HCT116 (cell line): ENCODE data around the gene PDK1. TPM values are rescaled to one million over a fixed set of nuclear protein-coding genes. Genes with fewer than 3 reads are reported as not detected.

Source experiments
- ATAC-seq: fragments of 200-7000 bp; cut with Tn5 transposase; 2 replicates; pipeline ENCODE4 v1.9.1; 2020; ENCODE audit warnings: mild to moderate bottlenecking, moderate library complexity
- BruUV-seq: library from RNA; stranded (reverse); fragments of 400-500 nt; replicated peaks from 2 replicates; lab custom pipeline; 2021; lab: Mats Ljungman, UMichigan
- CTCF ChIA-PET: fragments of 300-600 bp; sonication (Branson Sonifier 250); formaldehyde crosslinking; loops from one replicate; lab custom pipeline; 2021; ENCODE audit warnings: antibody characterized with exemption; lab: Charles Lee
- POLR2A ChIA-PET: fragments of 300-600, 350-600 bp; sonication (Branson Sonifier 250); formaldehyde crosslinking; loops from one replicate; lab custom pipeline; 2021; ENCODE audit warnings: antibody characterized with exemption; lab: Charles Lee
- RAD21 ChIA-PET, 2 experiments: fragments of 300-600 bp; sonication (Branson Sonifier 250); formaldehyde crosslinking; loops; one replicate each; lab custom pipeline; 2023; ENCODE audit warnings: low total read pairs in 2 of 2; ENCODE audit not compliant: uncharacterized antibody in 2 of 2, unreplicated experiment in 2 of 2, low non-redundant PET in 1 of 2; lab: Charles Lee
- DNase-seq: peaks from one replicate; pipeline ENCODE4 v3.0.0-alpha.2; 2010; ENCODE audit warnings: low read depth, low spot score
- H2AFZ ChIP-seq: fragments of 200-600 bp; shearing (Covaris generic), sonication (generic); 2 replicates; pipeline ENCODE4 v1.6.1; 2017; ENCODE audit warnings: low read depth, mixed run types, mixed read lengths, antibody characterized with exemption, low read length; ENCODE audit not compliant: poor library complexity, severe bottlenecking
- H3K27ac ChIP-seq: 2 replicates; pipeline ENCODE4 v1.5.1; 2012; ENCODE audit warnings: low read depth, low read length
- H3K27me3 ChIP-seq: fragments of 200-600 bp; sonication (generic); 2 replicates; pipeline ENCODE4 v1.6.1; 2016; ENCODE audit warnings: mixed run types, low read length, mixed read lengths; ENCODE audit not compliant: insufficient read depth
- H3K36me3 ChIP-seq, 2 experiments: fragments of 200-500 bp in 1 of 2; fragments of 200-600 bp in 1 of 2; sonication (Bioruptor generic) in 1 of 2; sonication (generic) in 1 of 2; 2 replicates each; pipeline versions ENCODE4 v1.5.1 to v1.6.1; 2014 to 2016; ENCODE audit warnings: low read length in 2 of 2, inconsistent platforms in 1 of 2, mixed read lengths in 1 of 2, mixed run types in 1 of 2; ENCODE audit not compliant: insufficient read depth in 2 of 2, control insufficient read depth in 1 of 2
- H3K4me1 ChIP-seq, 2 experiments: fragments of 200-600 bp in 1 of 2; sonication (generic) in 1 of 2; 2 replicates each; pipeline versions ENCODE4 v1.5.1 to v1.6.1; 2012 to 2017; ENCODE audit warnings: low read length in 2 of 2, inconsistent platforms in 1 of 2, mild to moderate bottlenecking in 1 of 2, mixed read lengths in 1 of 2, mixed run types in 1 of 2, moderate library complexity in 1 of 2; ENCODE audit not compliant: insufficient read depth in 2 of 2, control insufficient read depth in 1 of 2
- H3K4me2 ChIP-seq: fragments of 200-600 bp; sonication (generic); 2 replicates; pipeline ENCODE4 v1.6.1; 2017; ENCODE audit warnings: mixed run types, low read length, mixed read lengths
- H3K4me3 ChIP-seq, 2 experiments: fragments of 200-600 bp in 1 of 2; sonication (generic) in 1 of 2; replicated peaks in 1 of 2; 2 replicates each; pipeline ENCODE4 v1.5.1; 2011 to 2016; ENCODE audit warnings: low read length in 2 of 2, control low read depth in 1 of 2, low read depth in 1 of 2, mild to moderate bottlenecking in 1 of 2, mixed read lengths in 1 of 2, mixed run types in 1 of 2
- H3K79me2 ChIP-seq: fragments of 200-600 bp; sonication (generic); 2 replicates; pipeline ENCODE4 v1.6.1; 2017; ENCODE audit warnings: mild to moderate bottlenecking, mixed run types, low read length, moderate library complexity, mixed read lengths; ENCODE audit not compliant: insufficient read depth
- H3K9ac ChIP-seq: fragments of 200-600 bp; sonication (generic); 2 replicates; pipeline ENCODE4 v1.6.1; 2016; ENCODE audit warnings: low read length, mixed read lengths
- H3K9me2 ChIP-seq: fragments of 200-600 bp; sonication (generic), shearing (Covaris generic); 2 replicates; pipeline ENCODE4 v1.6.1; 2017; ENCODE audit warnings: mixed run types, mild to moderate bottlenecking, moderate library complexity; ENCODE audit not compliant: insufficient read depth
- H3K9me3 ChIP-seq, 2 experiments: fragments of 200-500 bp in 1 of 2; fragments of 200-600 bp in 1 of 2; sonication (Bioruptor generic) in 1 of 2; sonication (generic) in 1 of 2; 2 replicates each; pipeline ENCODE4 v1.6.1; 2014 to 2017; ENCODE audit warnings: low read length in 2 of 2, mixed read lengths in 2 of 2, inconsistent platforms in 1 of 2, low read depth in 1 of 2, mild to moderate bottlenecking in 1 of 2, mixed run types in 1 of 2, moderate library complexity in 1 of 2; ENCODE audit not compliant: control insufficient read depth in 1 of 2, insufficient read depth in 1 of 2
- H4K20me1 ChIP-seq: fragments of 200-600 bp; sonication (generic), shearing (Covaris generic); 2 replicates; pipeline ENCODE4 v1.6.1; 2017; ENCODE audit warnings: mixed run types, mild to moderate bottlenecking, moderate library complexity; ENCODE audit not compliant: insufficient read depth
- CEBPB ChIP-seq: IDR thresholded peaks from 2 replicates; pipeline ENCODE4 v1.6.1; 2012; ENCODE audit warnings: low read depth
- CTCF ChIP-seq, 3 experiments: fragments of 200-600 bp in 1 of 3; sonication (generic) in 1 of 3; IDR thresholded peaks in 2 of 3; conservative IDR thresholded peaks in 1 of 3; 2 replicates each; pipeline ENCODE4 v1.5.1; 2012 to 2017; ENCODE audit warnings: low read depth in 2 of 3, low read length in 2 of 3, antibody characterized with exemption in 1 of 3, borderline replicate concordance in 1 of 3, control low read depth in 1 of 3, mild to moderate bottlenecking in 1 of 3, mixed read lengths in 1 of 3, mixed run types in 1 of 3, moderate library complexity in 1 of 3; ENCODE audit not compliant: insufficient read depth in 1 of 3
- EGR1 ChIP-seq: IDR thresholded peaks from 2 replicates; pipeline ENCODE4 v1.6.1; 2012; ENCODE audit warnings: low read depth
- ELF1 ChIP-seq: IDR thresholded peaks from 2 replicates; pipeline ENCODE4 v1.6.1; 2012; ENCODE audit warnings: low read depth, borderline replicate concordance
- EZH2 ChIP-seq: fragments of 200-600 bp; sonication (generic); IDR thresholded peaks from 2 replicates; pipeline ENCODE4 v1.6.1; 2017; ENCODE audit warnings: antibody characterized with exemption, mixed run types
- EZH2phosphoT487 ChIP-seq: fragments of 200-600 bp; IDR thresholded peaks from 2 replicates; pipeline ENCODE4 v1.6.1; 2018; ENCODE audit warnings: antibody characterized with exemption, borderline replicate concordance
- FOSL1 ChIP-seq: IDR thresholded peaks from 2 replicates; pipeline ENCODE4 v1.6.1; 2012; ENCODE audit warnings: low read depth
- MAX ChIP-seq: IDR thresholded peaks from 2 replicates; pipeline ENCODE4 v1.6.1; 2012
- POLR2A ChIP-seq: IDR thresholded peaks from 2 replicates; pipeline ENCODE4 v1.7.0; 2011; ENCODE audit warnings: borderline replicate concordance; ENCODE audit not compliant: insufficient read depth, insufficient read length; ENCODE audit errors: extremely low read depth
- POLR2AphosphoS5 ChIP-seq: IDR thresholded peaks from 2 replicates; pipeline ENCODE4 v1.6.1; 2011; ENCODE audit warnings: mild to moderate bottlenecking, low read depth, low read length, moderate library complexity
- RAD21 ChIP-seq: IDR thresholded peaks from 2 replicates; pipeline ENCODE4 v1.6.1; 2012; ENCODE audit warnings: low read depth, mild to moderate bottlenecking
- SIN3A ChIP-seq: IDR thresholded peaks from 2 replicates; pipeline ENCODE4 v1.6.1; 2012; ENCODE audit warnings: low read depth
- TCF7L2 ChIP-seq: IDR thresholded peaks from 2 replicates; pipeline ENCODE4 v1.7.0; 2011; ENCODE audit warnings: borderline replicate concordance, inconsistent platforms; ENCODE audit not compliant: insufficient read depth, insufficient read length; ENCODE audit errors: extremely low read depth
- ZBTB33 ChIP-seq: IDR thresholded peaks from 2 replicates; pipeline ENCODE4 v1.6.1; 2011; ENCODE audit warnings: mild to moderate bottlenecking, low read length, moderate library complexity; ENCODE audit not compliant: insufficient replicate concordance; ENCODE audit errors: extremely low read depth
- ZFX ChIP-seq: fragments of 450-650 bp; IDR thresholded peaks from 2 replicates; pipeline ENCODE4 v1.6.1; 2017
- ZNF274 ChIP-seq: fragments of 200-500 bp; sonication (Bioruptor generic); IDR thresholded peaks from 2 replicates; pipeline ENCODE4 v1.6.1; 2014; ENCODE audit warnings: mild to moderate bottlenecking, low read depth, low read length, inconsistent platforms
- intact Hi-C: fragments of 100-400 bp; cut with micrococcal nuclease; formaldehyde crosslinking; loops from 2 replicates; pipeline ENCODE4 v1.10.0; 2022
- total RNA-seq: library from RNA; stranded (reverse); gene quantifications from one replicate; pipeline ENCODE4 v1.2.1, GENCODE V29; 2021; ENCODE audit not compliant: unreplicated experiment

PDK1 gene
- total RNA-seq, 1 experiment from 2014 or later: 21.3 TPM

DNA sequence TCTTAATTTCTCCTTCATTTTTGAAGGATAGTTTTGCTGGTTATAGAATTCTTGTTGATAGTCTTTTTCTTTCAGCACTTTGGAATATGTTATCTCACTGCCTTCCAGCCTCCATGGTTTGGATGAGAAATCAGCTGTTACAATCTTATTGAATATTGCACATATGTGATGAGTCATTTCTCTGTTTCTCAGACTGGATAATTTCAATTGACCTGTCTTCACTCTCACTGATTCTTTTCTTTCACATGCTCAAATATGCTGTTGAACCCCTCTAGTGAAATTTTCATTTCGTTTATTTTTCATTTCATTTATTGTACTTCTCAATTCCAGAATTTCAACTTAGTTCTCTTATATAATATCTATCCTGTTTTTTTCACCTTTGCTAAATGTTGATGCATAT, 22.2 kb downstream of the PDK1 start:
- no peak for TF ChIP-seq MAX
- no peak for TF ChIP-seq CTCF (IDR thresholded peaks at IDR 0.05 in 2 of 3, conservative IDR thresholded peaks at IDR 0.05 in 1 of 3; ENCODE audit: borderline replicate concordance in 1 of 3, insufficient read depth in 1 of 3, low read depth in 2 of 3, low read length in 2 of 3)
- no peak for TF ChIP-seq ELF1
- TF ChIP-seq SIN3A: no peak
- no peak for TF ChIP-seq POLR2A
- TF ChIP-seq FOSL1: no peak
- no peak for TF ChIP-seq RAD21
- H3K9me2 ChIP-seq: no peaks in the 10 kb centered on the region
- no peak overlapping the region for H2AFZ ChIP-seq
- no peaks in the 10 kb centered on the region for H3K27me3 ChIP-seq
- H3K4me2 ChIP-seq: no peak overlapping the region
- no peak for DNase-seq
- POLR2A ChIA-PET: no interaction called here
- no TSS peak for BruUV-seq
- no peaks in the 10 kb centered on the region for H4K20me1 ChIP-seq
- RAD21 ChIA-PET: no interaction called here
- no peaks in the 10 kb centered on the region for H3K4me1 ChIP-seq
- no peak overlapping the region for H3K4me3 ChIP-seq
- H3K9ac ChIP-seq: no peak overlapping the region
- ATAC-seq: no peak
- peaks cover 13 to 17% of the 10 kb centered on the region in 2 experiments; a peak in 3 of 4 replicates for H3K9me3 ChIP-seq
- no peak overlapping the region for H3K27ac ChIP-seq
- peaks cover 4 to 7% of the 10 kb centered on the region in 2 experiments; a peak in 2 of 4 replicates for H3K36me3 ChIP-seq
- peaks cover 27% of the 10 kb centered on the region for H3K79me2 ChIP-seq
- intact Hi-C loops: no loop called here
- CTCF ChIA-PET: no interaction called here

DNA sequence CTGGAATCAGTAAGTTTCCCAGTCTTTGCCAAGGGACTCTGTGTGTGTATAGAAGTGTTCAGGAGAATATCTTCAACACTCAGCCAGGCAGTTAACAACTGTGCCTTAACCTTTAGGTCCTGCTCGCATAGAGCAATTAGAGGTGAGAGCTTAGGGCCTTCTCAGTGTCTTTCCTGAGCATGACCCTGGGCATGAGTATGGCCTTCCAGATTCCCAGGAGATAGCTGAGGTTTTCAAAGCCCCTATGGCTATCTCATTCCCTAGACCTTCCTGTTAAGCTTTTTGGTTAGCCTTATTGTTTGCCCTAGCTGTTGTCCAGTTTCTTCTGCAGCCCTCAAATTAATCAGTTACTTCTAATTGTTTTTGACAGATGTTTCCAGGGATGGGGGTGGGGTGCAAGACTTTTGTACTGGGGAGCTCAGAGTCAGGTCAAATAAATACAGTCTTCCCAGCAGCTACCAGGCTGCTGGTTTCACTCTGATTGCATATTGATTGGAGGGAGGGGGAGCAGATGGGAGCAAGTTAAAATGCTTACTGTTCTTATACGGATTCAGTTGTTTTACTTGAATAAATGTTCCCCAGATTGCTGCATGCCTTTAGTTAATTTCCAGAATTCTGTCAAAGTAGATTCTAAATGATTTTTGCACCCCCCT, 23.1 kb downstream of the PDK1 start:
- Histone ChIP-seq H3K79me2 (peaks cover 25% of the 10 kb centered on the region), H3K36me3 (peaks cover 2 to 4% of the 10 kb centered on the region in 2 experiments; a peak in 2 of 4 replicates), H3K4me1 (no peaks in the 10 kb centered on the region), H3K9me2 (no peaks in the 10 kb centered on the region), H3K4me3 (no peak overlapping the region), H3K4me2 (no peak overlapping the region), H2AFZ (no peak overlapping the region), H3K27me3 (no peaks in the 10 kb centered on the region), H3K9ac (no peak overlapping the region), H4K20me1 (no peaks in the 10 kb centered on the region), H3K9me3 (peaks cover 13 to 17% of the 10 kb centered on the region in 2 experiments; a peak in 3 of 4 replicates), H3K27ac (no peak overlapping the region)
- ATAC-seq (no peak), DNase-seq (no peak)
- intact Hi-C loops: no loop called here
- CTCF ChIA-PET: no interaction called here
- RAD21 ChIA-PET: no interaction called here
- no TSS peak for BruUV-seq
- POLR2A ChIA-PET: no interaction called here
- TF ChIP-seq EZH2 (no peak), POLR2AphosphoS5 (no peak), CEBPB (no peak), ZBTB33 (no peak), TCF7L2 (no peak), EGR1 (no peak), ELF1 (no peak), EZH2phosphoT487 (no peak), RAD21 (no peak), MAX (no peak), ZFX (no peak), ZNF274 (no peak)
